Measurements from ENCODE around the gene NEK7. TPM values are rescaled to one million over a fixed set of nuclear protein-coding genes. Genes with fewer than 3 reads are reported as not detected.

The NEK7 gene
- total RNA-seq, 1 donor = 366 TPM

- DNase-seq (ENCODE audit: low read depth) = no peak
- no peak overlapping the region for H3K4me3 ChIP-seq (ENCODE audit: low read depth, low read length)
- no peak for TF ChIP-seq CTCF (IDR thresholded peaks at IDR 0.05; ENCODE audit: insufficient read depth, low read depth, low read length)
These were observed 4.9 kb downstream of the NEK7 start for GRCh38 chr1:198161718-198162090.

GRCh38 chr1:198162091-198162767 is 5.4 kb downstream of the NEK7 start:
- DNase-seq (ENCODE audit: low read depth) = no peak
- no peak overlapping the region for H3K4me3 ChIP-seq (ENCODE audit: low read depth, low read length)
- TF ChIP-seq CTCF (IDR thresholded peaks at IDR 0.05; ENCODE audit: insufficient read depth, low read depth, low read length) = no peak

- no peak for DNase-seq (ENCODE audit: low read depth)
- H3K4me3 ChIP-seq (ENCODE audit: low read depth, low read length) = peak overlapping the region; percentile 9
- TF ChIP-seq CTCF (IDR thresholded peaks at IDR 0.05; ENCODE audit: insufficient read depth, low read depth, low read length) = no peak
These were observed 9.3 kb downstream of the NEK7 start for GRCh38 chr1:198165927-198166647.

- TF ChIP-seq CTCF (IDR thresholded peaks at IDR 0.05; ENCODE audit: insufficient read depth, low read depth, low read length) = no peak
- DNase-seq (ENCODE audit: low read depth) = no peak
- no peak overlapping the region for H3K4me3 ChIP-seq (ENCODE audit: low read depth, low read length)
These were observed 10.1 kb downstream of the NEK7 start for GRCh38 chr1:198166900-198167299.

- DNase-seq (ENCODE audit: low read depth) = no peak
- no peak overlapping the region for H3K4me3 ChIP-seq (ENCODE audit: low read depth, low read length)
- TF ChIP-seq CTCF (IDR thresholded peaks at IDR 0.05; ENCODE audit: insufficient read depth, low read depth, low read length) = no peak
These were observed 10.7 kb downstream of the NEK7 start for GRCh38 chr1:198167436-198167934.

GRCh38 chr1:198168227-198168626 is 11.4 kb downstream of the NEK7 start:
- peak; percentile 73 for DNase-seq (ENCODE audit: low read depth)
- no peak overlapping the region for H3K4me3 ChIP-seq (ENCODE audit: low read depth, low read length)
- TF ChIP-seq CTCF (IDR thresholded peaks at IDR 0.05; ENCODE audit: insufficient read depth, low read depth, low read length) = no peak
